HG03139 (cell line): Measurements from ENCODE around the gene OAT.
"Not testable (repeated sequence)": the region's sequence is repeated elsewhere in the genome, so short reads cannot be mapped to it uniquely, and the experiment has no call there.

Source experiments
- ATAC-seq: cut with Tn5 transposase; IDR thresholded peaks from one replicate; pipeline ENCODE4 v1.9.1; 2021; ENCODE audit not compliant: unreplicated experiment

OAT gene

GRCh38 chr10:124379609-124380193 is 39.0 kb downstream of the OAT start:
- no peak for ATAC-seq

GRCh38 chr10:124378881-124379471 is 39.7 kb downstream of the OAT start:
- no peak for ATAC-seq

GRCh38 chr10:124378271-124378670 is 40.5 kb downstream of the OAT start:
- ATAC-seq: no peak

GRCh38 chr10:124377101-124377500 is 41.6 kb downstream of the OAT start:
- no peak for ATAC-seq

- no peak for ATAC-seq
These were observed 42.3 kb downstream of the OAT start for GRCh38 chr10:124376411-124376810.

GRCh38 chr10:124375691-124376090 is 43.0 kb downstream of the OAT start:
- ATAC-seq: no peak

GRCh38 chr10:124375353-124375614 is 43.4 kb downstream of the OAT start:
- no peak for ATAC-seq

- no peak for ATAC-seq
These were observed 44.0 kb downstream of the OAT start for GRCh38 chr10:124374535-124375352.

- ATAC-seq: no peak
These were observed 45.8 kb downstream of the OAT start for GRCh38 chr10:124372899-124373298.

GRCh38 chr10:124370426-124370825 is 48.3 kb downstream of the OAT start:
- no peak for ATAC-seq

- no peak for ATAC-seq
These were observed 48.7 kb downstream of the OAT start for GRCh38 chr10:124369986-124370385.

- not testable (repeated sequence) for ATAC-seq
These were observed 49.2 kb downstream of the OAT start for GRCh38 chr10:124369533-124369932.

GRCh38 chr10:124369066-124369465 is 49.7 kb downstream of the OAT start:
- no peak for ATAC-seq

- no peak for ATAC-seq
These were observed 50.8 kb downstream of the OAT start for GRCh38 chr10:124367936-124368335.

GRCh38 chr10:124367414-124367813 is 51.3 kb downstream of the OAT start:
- ATAC-seq: no peak

- no peak for ATAC-seq
These were observed 51.9 kb downstream of the OAT start for GRCh38 chr10:124366825-124367224.

- no peak for ATAC-seq
These were observed 52.4 kb downstream of the OAT start for GRCh38 chr10:124366343-124366742.

GRCh38 chr10:124364674-124365073 is 54.0 kb downstream of the OAT start:
- ATAC-seq: no peak

GRCh38 chr10:124362568-124362967 is 56.2 kb downstream of the OAT start:
- no peak for ATAC-seq

- ATAC-seq: no peak
These were observed 59.3 kb downstream of the OAT start for GRCh38 chr10:124359336-124359832.

GRCh38 chr10:124357561-124357885 is 61.2 kb downstream of the OAT start:
- no peak for ATAC-seq
